ENCODE measurements around the gene XK. TPM values are rescaled to one million over a fixed set of nuclear protein-coding genes. Genes with fewer than 3 reads are reported as not detected.

The XK gene
- total and polyA plus RNA-seq, 2 experiments from 2014 or later = 0.29 to 1.5 TPM

DNA sequence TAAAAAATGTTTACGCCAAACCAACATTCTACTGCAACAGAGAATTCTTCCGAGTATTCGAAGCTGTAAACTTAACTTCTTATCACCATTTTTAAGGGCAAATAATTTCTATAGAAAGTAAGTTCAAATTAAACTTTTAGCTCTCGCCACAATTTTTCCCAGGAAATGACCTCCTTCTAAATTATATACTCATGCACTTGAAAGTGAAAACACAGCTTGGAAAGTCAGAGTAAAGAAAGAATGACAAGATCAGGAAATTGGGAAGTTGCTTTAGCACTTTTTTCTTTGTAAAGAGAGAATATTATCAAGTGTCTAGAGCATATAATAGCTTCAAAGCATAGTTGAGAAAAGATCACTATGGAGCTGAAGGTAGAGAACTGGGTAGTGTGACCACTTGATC lies 95.5 kb downstream of the XK start:
- H3K9me3 Mint-ChIP-seq = no peaks in the 10 kb centered on the region
- Histone ChIP-seq H2AFZ (no peak overlapping the region), H3K4me2 (no peak overlapping the region), H3K4me3 (no peak overlapping the region), H3F3A (replicated peaks; ENCODE audit: low read depth) (no peaks in the 10 kb centered on the region), H3K9me2 (ENCODE audit: insufficient read depth) (no peaks in the 10 kb centered on the region), H3K27me3 (ENCODE audit: insufficient read depth) (no peaks in the 10 kb centered on the region), H3K27ac (ENCODE audit: low read depth) (no peak overlapping the region), H3K4me1 (ENCODE audit: insufficient read depth) (no peaks in the 10 kb centered on the region), H4K20me1 (replicated peaks; ENCODE audit: insufficient read depth) (no peaks in the 10 kb centered on the region), H3K36me3 (ENCODE audit: insufficient read depth) (no peaks in the 10 kb centered on the region), H3K79me2 (replicated peaks; ENCODE audit: insufficient read depth) (no peaks in the 10 kb centered on the region)
- peaks cover 2% of the 10 kb centered on the region; the same call in 2 of the 3 replicates for H3K4me1 Mint-ChIP-seq
- H3K27me3 Mint-ChIP-seq (ENCODE audit: insufficient read depth, low read depth, poor library complexity) = no peaks in the 10 kb centered on the region
- no peak for DNase-seq (ENCODE audit: low spot score)
- TF ChIP-seq ZNF331 (CRISPR knock-in tag; IDR thresholded peaks at IDR 0.05; ENCODE audit: low read depth) (no peak), STAT1 (IDR thresholded peaks at IDR 0.05; ENCODE audit: unreplicated experiment) (no peak)
- H3K4me3 Mint-ChIP-seq = no peak overlapping the region
- H3K27ac Mint-ChIP-seq = no peak overlapping the region
- ATAC-seq = no peak
- H3K36me3 Mint-ChIP-seq (ENCODE audit: low read depth) = no peaks in the 10 kb centered on the region

Other genes starting within 250 kb of the XK start
- gene LANCL3, start 114.1 kb upstream of the XK start, total RNA-seq (2014; rRNA removed; shearing (Covaris generic)) = 0.54 and 1.8 TPM in 2 replicates
- gene LANCL3, start 114.1 kb upstream of the XK start, polyA plus RNA-seq (2016; fragmentation: Nextera tagmentation; extraction: Ambion mirVana) = 0.11 and 0.26 TPM in 2 replicates
- 0.04 TPM in 1 of 2 replicates, not detected in the other for gene CYBB, start 94.3 kb downstream of the XK start, total RNA-seq (2014; rRNA removed; shearing (Covaris generic))
- 0.06 TPM in 1 of 2 replicates, not detected in the other for gene CYBB, start 94.3 kb downstream of the XK start, polyA plus RNA-seq (2016; fragmentation: Nextera tagmentation; extraction: Ambion mirVana)
- gene DYNLT3, start 161.8 kb downstream of the XK start, total RNA-seq (2014; rRNA removed; shearing (Covaris generic)) = 4.0 and 6.5 TPM in 2 replicates
- gene DYNLT3, start 161.8 kb downstream of the XK start, polyA plus RNA-seq (2016; fragmentation: Nextera tagmentation; extraction: Ambion mirVana) = 7.6 and 8.1 TPM in 2 replicates

Measured in GM23338 (cell line).